ENCODE data around the gene NDUFA13. TPM values are rescaled to one million over a fixed set of nuclear protein-coding genes. Genes with fewer than 3 reads are reported as not detected.

Gene NDUFA13
- polyA plus RNA-seq, 1 of the 3 experiments (the other 2 are of a cell fraction) = 1,828 TPM

GRCh38 chr19:19490214-19490968, 25.6 kb upstream of the NDUFA13 start (continued):
- TF ChIP-seq IRF3 (IDR thresholded peaks at IDR 0.05; ENCODE audit: low read depth, low read length) (no peak), CTCF (IDR thresholded peaks at IDR 0.05) (peak; percentile 86), PBX3 (IDR thresholded peaks at IDR 0.05) (no peak), YY1 (IDR thresholded peaks at IDR 0.05; ENCODE audit: low read depth) (no peak), REST (IDR thresholded peaks at IDR 0.05; ENCODE audit: low read depth, low read length) (no peak), FOSL2 (IDR thresholded peaks at IDR 0.05; ENCODE audit: borderline replicate concordance, low read depth) (no peak), TEAD4 (IDR thresholded peaks at IDR 0.05; ENCODE audit: borderline replicate concordance, insufficient read depth) (no peak), EP300 (IDR thresholded peaks at IDR 0.05; ENCODE audit: borderline replicate concordance in 1 of 2, low read depth in 1 of 2, low read length in 1 of 2) (no peak), USF2 (IDR thresholded peaks at IDR 0.05; ENCODE audit: borderline replicate concordance, low read depth, low read length) (no peak), EZH2phosphoT487 (IDR thresholded peaks at IDR 0.05; ENCODE audit: borderline replicate concordance, low read depth) (no peak), SIN3A (IDR thresholded peaks at IDR 0.05; ENCODE audit: borderline replicate concordance, low read depth, low read length) (no peak)

Data from SK-N-SH (cell line).